NCI-H2081 (cell line): ENCODE measurements around the gene IQCE.

ENCODE experiments used
- DNase-seq, 2 experiments: peaks; one replicate each; lab custom pipeline; 2025; lab: John Stamatoyannopoulos, UW

IQCE gene

GRCh38 chr7:2635810-2636701 lies 77.3 kb downstream of the IQCE start:
- DNase-seq: no peak

DNA sequence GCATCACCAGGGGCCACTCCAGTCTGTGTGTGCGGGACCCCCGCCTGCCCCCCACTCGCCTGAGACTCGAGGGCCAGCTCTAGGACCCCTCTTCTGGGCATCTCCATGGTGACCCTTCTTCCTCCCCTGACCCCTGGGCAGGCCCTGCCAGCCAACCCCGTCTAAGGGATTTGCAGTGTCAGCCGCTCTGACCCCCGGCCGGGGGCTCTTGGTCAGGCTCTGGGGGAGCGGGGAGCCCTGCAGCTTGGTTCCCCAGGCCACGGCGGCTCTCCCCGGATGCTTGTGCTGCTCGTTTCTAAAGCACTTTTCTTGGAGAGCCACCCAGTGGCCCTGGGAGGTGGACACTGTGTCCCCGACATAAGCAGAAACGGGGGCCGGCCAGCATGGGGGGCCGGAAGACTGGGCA lies 78.3 kb downstream of the IQCE start:
- DNase-seq: no peak

DNA sequence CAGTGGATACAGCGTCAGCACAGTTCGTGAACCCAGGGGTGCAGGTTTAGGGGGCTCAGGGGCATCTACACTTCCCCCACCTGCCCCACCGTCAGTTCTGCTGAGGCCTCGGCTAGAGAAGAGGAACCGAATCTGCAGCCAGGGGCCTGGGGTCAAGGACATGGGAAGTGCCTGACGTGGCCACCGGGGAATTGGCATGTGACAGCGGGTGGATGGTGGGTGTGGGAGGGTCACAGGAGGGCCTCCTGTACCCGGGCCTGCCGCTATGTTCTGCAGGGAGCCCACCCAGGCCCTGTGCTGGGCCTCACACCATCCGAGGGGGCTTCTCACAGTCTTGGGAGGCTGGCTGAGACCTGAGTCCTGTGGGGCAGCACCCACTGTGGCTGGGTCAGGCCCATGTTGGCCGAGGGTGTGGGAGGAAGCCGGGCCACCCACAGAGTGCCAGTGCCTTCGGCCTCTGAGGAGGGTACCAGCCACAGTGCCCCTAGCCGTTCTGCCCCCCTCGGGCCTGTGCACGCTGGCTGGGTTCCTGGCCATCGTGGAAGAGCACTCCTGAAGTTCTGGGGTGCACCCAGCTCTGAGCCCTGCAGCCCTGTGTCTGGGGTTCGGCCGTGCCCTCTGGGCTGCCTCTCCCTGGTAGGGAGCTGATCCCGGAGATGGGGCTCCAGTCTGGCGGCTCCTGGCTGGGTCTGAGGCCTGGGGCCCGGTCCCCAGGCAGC lies 78.9 kb downstream of the IQCE start:
- no peak for DNase-seq

DNA sequence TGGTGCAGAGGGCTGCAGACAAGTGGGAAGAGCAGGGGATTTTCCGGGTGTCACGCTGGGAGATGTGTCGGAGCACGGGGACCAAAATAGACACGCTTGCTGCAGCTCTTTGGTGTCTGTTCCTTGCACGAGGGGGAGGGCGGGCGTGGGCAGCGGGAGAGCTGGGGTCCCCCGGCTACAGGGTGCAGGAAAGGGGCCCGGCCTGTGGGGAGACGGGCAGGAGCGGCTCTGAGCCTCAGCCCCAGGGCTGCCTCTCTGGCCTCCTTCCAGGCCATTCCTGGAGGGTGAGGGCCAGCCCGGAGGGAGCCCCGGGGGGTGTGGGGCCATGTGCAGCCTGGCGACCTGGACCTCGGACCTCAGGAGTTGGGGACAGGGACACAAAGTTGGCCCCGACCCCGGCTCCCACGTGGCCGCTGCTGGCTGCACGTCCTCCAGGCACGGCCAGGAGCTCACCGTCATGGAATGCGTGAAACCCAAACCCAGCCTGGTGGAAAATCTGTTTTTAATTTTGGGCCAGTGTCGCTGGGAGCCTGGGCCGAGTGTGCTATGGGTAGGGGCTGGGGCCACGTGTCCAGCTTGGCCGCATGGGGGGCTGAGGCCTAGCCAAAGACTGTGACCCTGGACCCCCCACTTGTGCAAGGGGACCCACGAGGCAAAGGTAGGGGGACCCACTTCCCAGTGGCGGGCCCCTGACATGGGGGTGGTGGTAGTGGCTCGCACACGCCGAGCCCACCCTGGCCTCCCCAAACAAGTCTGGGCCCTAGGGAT lies 79.6 kb downstream of the IQCE start:
- no peak for DNase-seq

GRCh38 chr7:2639181-2639681 lies 80.5 kb downstream of the IQCE start:
- DNase-seq: no peak

DNA sequence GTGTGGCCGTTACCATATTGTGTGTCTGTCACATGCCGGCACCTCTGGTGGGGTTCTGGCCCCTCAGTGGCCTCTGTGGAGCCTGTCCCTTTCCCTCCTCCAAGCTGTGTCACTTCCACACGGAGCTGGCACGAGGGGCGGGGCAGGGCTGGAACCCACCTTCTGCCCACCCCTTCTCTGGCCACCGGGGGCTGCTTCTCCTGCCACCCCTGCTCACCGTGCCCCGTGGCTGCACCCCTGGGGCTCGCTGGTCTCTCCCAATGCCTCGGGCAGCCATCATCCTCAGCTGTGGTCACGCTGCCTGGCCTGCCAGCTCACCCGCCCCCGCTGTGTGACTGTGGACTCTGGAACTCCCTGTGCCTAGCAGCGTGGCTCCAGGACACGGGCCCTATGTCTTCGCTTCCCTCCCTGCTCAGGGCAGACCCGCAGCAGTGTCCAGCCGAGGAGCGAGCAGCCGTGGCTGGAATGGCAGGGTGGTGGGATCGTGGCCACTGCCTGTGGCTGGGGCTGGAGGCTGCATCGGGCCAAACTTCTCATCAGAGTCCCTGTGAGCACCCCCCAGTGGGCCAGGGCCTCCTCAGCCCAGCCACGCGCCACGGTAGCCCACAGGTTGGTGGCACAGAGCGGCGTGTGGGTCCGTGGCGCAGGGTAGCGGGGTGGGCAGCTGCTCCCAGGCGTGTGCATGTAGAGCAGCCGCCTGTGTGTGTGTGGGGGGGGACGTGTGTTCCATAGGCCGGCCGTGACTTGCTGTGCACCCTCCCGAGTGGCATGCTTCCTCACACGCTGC lies 81.1 kb downstream of the IQCE start:
- no peak for DNase-seq

DNA sequence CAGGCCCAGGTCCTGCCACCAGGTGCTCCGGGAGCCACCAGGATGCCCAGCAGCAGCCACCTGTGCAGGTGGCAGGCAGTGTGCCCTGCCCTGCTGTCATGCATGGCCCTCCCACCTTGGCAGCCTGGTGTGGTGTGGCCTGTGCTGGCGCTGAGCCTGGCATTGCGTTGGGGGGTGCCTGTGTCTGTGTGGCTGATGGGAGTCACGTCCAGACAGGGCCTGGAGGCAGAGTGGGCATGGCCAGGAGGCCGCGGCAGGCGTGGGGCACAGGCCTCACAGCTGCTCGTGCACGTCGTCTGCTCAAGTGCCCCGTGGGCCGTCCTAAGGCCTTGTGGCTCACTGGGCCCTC lies 81.7 kb downstream of the IQCE start:
- DNase-seq: peak in 1 of 2 experiments; percentile 63

DNA sequence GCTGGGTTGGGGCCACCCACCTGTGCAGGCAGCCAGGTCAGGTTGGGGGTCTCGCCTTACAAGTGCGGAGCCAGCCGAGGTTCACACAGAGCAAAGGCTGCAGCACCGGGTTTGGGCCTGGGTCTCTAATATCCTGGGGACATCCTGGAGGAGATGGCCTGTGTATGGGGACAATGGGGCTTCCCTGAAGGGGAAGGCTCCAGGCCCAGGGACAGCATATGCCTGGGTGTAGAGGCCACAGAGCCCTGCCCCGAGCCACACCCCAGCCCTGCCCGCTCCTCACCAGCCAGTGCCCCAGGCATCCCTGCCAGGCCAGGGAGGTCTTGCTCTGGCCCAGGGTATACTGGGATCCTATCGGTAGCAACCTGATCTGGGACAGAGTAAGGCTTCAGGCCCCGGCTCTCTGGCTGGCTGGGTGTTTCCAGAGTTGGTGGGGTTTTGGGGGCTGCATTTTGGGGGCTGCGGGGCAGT lies 82.1 kb downstream of the IQCE start:
- no peak for DNase-seq

- no peak for DNase-seq
Measured at GRCh38 chr7:2641406-2642393, 82.9 kb downstream of the IQCE start.

- no peak for DNase-seq
Measured at GRCh38 chr7:2643386-2644219, 84.8 kb downstream of the IQCE start.

DNA sequence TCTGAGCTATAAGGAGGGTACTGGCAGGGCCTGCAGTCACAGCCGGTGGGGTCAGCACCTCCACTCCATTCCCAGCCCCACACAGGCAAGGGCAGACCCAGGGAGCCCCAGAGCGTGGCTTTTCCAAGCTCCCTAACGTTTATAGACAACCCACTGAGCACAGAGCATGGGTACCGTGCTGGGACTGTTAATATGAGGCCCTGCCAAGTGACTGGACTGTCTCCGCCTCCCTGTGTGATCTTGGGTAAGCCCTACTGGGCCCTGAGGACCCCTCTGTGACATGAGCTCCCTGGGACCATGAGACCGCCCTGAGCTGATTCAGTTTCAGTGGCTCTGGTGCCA lies 85.4 kb downstream of the IQCE start:
- no peak for DNase-seq

DNA sequence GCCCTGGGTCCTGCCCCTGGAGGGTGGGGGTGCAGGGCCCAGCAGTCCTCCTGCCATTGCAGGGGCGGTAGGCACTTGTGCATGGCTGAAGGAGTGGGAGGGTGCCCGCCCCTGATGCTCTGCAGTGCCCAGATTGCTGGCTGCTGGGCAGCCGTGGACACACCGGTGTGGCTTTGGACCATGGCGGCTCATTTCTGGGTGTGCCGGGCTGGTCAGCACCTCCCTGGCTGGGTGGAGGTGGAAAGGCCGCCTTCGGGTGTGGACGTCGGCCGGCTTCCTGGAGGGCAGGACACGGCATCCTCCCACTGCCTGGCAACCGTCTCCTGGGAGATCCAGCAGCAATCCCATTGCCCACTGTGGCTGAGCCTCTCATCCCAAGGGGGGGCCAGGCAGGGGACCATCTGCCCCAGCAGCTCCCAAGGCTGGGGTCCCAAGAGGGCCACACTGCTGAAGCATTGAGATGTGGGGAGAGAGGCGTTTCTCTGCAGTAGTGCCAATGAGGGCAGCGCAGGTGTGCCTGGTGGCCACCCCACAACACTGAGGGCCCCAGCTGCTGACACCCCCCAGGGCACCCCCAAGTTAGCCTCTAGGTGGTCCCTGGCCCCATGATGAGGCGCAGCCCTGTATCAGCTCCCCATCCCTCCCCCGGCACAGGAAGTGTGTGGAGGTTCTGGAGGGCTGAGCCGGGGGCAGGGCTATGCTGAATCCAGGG lies 85.9 kb downstream of the IQCE start:
- DNase-seq: no peak

GRCh38 chr7:2645274-2645868 lies 86.6 kb downstream of the IQCE start:
- no peak for DNase-seq

GRCh38 chr7:2646336-2646679 lies 87.5 kb downstream of the IQCE start:
- DNase-seq: no peak

GRCh38 chr7:2646680-2647571 lies 88.1 kb downstream of the IQCE start:
- DNase-seq: no peak

- DNase-seq: no peak
Measured at GRCh38 chr7:2647594-2648172, 88.9 kb downstream of the IQCE start.
